ENCODE results near the gene THOC1.

THOC1 gene

DNA sequence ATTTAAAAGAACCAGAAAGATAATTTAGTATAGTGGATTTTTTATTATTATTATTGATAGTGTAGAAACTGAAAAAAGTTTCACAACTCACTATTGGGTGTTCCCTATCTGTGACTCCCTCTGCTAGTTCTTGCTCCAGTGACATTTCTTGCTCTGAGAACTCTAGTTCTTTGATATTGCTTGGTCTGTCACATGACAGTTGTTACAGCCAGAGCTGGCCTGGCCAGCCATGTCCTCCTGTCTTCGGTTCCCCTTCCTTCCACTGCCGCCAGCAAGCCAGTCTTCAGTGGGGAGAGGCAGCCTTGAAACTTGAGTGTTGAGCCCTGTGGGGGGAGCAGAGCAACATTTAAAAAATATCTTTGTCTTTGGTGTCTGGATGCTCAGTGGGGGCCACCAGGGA, 7.6 kb upstream of the THOC1 start:
- DNase-seq: no peak

DNA sequence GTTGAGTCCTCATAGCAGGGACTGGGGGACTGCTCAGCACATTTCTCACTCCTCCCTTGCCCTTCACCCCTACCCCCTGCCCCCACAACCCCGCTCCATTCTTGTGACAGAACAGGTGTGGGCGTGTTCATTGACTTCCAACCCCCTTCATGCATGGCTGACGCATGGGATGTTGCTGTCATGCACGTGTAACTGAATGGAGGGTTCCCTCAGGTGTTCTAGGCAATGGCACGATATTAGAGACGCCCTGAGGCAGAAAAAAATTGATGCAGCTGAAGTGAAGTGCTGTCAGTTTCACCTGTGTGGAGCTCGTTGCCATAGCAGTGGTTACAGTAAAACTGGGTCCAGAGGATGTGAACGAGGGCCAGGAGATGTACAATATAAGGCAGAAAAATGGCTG, 6.5 kb upstream of the THOC1 start:
- DNase-seq: no peak

DNA sequence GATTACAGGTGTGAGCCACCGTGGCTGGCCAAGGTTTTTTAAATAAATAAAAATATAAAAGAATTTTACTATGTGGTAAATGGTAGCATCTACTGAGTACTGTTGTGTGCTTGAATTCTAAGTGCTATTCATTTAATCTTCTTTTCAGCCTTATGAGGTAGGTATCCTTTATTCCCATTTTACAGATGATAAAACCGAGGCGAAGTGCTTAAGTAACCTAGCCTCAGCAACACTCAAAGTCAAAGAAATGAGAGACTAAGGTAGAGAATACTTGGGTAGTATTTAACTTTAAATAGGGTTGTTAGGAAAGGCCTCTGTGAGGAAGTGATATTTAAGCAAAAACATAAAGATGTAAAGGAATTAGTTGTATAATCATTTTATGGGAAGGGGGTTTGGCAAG, 5.7 kb upstream of the THOC1 start:
- DNase-seq: no peak

DNA sequence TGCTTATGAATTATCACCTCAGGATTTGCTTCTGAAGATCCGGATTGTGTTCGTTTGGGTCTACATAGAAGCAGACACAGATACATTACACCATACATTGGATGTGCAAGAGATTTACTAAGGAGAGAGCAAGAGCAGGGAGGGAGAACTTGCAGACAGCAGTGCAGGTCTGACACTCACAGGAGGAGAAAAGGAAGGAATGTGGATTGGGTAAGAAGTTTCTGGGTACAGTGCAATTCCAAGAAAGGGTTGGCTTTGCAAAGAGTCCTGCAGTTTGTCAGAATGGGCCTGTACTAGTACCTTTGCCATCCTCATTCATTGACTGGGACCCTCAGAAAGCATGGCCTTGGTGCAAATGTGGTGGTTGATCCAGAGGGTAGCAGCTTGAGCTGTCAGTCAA, 4.8 kb upstream of the THOC1 start:
- DNase-seq: no peak

DNA sequence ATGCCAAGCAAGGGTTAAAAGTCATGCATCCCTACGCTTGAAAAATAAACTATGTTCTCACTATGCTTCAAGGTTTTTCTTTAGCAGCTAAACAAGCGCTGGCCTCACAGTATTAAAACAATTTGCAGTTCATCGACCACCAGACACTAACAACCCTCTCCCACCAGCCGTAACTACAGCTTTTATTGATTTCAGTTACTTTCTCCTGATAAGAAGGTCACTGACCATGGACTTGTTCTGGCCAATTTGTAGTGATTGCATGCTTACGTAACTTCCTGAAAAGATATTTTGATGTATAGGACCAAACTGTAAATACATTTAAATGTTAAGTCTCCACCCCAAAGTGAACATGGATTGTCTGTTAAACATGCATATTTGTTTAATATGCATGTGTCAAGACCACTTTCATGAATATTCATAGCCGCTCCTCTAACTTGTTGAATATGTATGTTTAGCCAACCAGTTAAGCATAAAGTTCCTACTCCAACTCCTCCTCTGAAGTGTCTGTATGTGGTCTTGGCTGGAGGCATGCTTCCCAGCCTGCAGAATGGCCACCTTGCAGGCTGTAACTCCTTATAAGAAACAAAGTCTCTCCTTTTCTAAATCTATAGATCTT, 1.7 kb upstream of the THOC1 start:
- no peak for DNase-seq

DNA sequence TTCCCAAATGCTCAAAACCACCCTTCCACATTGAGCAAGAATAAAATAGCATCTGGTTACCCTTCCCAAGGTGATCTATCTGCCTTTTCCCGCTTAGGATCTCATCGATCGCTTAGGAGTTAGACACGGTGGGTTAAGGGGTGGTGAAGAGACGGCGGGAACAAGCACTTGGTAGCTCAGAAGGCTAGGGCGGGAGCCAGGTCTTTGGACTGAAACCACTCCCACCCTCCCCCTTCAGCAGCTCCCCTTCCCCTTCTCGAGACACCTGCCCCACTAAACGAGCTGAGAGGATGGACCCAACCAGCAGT, 513 bp downstream of the THOC1 start:
- no peak for DNase-seq

DNA sequence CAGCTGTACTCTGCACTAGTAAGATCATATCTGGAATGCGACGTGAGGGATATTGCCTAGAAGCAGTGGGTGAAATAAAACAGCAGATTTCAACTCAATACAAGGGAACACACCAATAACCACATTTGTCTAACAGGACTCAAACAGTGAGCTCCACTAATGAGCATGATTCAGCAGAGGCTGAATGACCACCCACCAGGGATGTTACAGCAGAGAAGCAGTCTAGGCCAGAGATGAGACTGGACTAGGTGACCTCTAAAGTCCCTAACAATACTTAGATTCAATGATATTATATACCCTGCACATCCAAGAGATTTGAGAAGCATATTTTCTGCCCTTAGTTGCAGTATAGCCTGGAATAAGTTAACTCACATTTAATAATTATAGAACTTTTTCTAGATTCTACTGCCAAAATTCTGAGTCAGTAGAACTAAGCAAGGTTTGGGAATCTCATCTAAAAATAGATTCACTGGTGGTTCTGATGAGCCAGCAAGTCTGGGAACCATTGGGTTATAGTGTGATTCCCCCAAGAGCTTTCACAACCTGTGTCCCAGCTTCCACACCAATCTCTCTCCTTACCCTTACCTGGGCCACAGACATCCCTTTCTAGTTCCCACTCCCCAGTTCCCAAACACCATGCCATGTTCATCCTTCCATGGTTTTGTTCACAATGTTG, 6.3 kb downstream of the THOC1 start:
- no peak for DNase-seq

DNA sequence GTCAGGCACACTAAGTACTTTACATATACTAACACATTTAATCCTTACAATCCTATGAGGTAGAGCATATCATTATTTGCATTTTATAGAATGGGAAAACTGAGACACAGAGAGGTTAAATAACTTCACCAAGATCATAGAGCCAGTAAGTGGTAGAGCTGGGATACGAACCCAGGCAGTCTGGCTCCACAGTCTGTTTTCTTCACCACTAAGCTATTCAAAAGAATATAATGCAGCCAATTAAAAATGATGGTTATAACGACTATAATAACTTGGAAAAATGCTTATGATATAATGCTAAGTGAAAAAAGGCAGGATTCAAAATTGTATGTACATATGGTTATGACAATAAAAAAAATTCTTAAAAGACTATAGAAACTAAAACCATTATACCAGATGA, 7.3 kb downstream of the THOC1 start:
- DNase-seq: no peak

DNA sequence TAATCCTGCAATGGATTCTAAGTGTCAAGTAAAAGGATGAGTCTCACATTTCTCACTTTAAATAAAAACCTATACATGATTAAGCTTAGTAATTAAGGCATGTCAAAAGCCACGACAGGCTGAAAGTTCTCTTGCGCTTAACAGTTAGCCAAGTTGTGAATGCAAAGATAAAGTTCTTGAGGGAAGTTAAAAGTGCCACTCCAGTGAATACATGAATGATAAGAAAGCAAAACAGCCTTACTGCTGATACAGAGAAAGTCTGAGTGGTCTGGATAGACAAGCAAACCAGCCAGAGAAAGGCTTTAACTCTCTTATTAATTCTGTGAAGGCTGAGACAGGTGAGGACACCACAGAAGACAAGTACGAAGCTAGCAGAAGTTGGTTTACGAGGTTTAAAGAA, 12.7 kb downstream of the THOC1 start:
- no peak for DNase-seq

DNA sequence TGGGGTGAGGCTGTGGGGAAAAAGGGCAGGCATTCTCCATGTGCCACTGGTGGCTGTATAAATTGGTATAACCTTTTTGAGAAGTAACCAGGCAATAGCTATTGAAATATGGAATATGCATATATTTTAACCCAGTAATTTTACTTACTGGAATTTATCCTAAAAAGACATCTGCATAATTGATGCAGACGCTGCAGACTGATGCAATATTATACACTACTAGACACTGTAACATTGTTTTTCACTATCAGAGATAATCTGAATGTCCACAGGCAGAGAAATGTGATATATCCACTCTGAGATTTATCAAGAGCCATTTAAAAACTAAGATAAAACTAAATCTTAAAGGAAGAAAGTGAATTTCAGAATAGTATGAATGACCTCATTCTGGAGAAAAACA, 14.7 kb downstream of the THOC1 start:
- no peak for DNase-seq

DNA sequence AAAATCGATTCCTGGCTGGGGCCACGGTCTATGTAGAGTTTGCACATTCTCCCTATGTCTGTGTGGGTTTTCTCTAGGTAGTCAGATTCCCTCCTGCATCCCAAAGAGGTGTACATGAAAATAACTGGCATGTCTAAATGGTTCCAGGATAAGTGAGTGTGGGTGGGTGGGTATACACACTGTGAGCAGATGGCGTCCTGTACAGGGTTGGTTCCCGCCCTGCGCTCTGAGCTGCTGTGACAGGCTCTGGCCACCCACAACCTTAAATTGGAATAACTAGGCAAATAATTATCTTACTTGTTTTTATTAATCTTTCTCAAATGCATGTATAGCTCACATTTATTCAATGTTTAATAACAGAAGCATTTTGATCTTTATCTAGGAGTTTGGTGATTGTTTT, 16.3 kb downstream of the THOC1 start:
- DNase-seq: no peak

DNA sequence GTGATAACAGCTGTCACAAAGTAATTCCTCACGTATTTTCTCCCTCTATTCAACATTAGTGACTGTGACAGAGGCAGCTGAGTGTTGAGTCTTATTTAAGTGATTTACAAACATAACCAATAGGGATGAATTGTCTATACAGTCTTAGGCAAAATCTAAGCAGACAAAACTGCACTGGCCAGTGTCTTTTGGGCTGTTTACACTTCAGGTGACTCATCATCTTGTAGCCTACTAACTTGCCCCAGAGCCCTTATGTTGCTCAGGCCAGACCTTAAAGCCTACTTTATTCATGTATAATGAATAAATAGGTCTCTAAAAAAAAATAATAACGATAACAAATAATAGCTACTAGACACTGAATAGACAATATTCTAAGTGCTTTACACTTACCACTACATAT, 17.2 kb downstream of the THOC1 start:
- DNase-seq: no peak

DNA sequence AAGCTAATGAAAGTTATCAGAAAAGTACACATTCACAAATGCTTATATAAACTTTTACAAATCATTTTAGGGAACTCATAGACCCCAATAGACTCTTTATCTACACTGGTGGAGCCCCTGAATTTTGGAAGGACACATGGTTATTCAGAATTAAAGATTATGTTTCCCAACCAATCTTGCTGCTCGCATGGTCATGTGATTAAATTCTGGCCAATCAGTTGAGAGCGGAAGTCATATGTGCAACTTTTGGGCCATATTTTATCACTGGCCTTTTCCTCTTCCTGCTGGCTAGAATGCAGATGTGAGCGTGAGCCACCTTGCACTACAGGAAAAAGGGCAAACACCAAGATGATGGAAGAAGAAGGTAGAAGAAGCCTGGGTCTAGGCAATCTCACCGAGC, 19.8 kb downstream of the THOC1 start:
- DNase-seq: no peak

DNA sequence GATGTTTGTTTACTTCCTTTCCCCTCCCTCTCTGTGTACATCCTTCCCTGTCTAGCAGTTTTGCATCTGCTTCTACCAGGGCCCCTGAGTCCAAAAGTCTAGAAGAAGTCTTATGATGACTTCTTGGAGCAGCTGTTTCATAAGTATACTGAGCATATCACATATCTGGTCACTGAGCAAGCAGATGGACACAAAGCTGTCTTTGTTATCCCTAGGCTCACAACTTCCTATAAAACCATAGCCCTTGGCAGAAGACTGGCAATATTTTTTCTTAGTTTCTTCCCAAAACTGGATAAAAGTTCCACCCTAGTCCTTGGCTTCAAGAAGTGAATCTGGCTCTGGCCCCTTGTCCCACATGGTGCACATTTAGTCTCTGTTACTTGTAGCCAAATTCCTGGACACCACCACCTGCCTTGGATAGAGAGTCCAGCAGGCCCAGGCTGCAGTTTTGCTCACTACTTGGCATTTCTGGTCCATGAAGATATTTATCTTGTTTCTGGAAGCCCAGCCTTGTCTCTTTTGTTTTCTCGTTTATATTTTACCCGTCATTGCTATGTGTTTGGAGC, 22.5 kb downstream of the THOC1 start:
- DNase-seq: no peak

DNA sequence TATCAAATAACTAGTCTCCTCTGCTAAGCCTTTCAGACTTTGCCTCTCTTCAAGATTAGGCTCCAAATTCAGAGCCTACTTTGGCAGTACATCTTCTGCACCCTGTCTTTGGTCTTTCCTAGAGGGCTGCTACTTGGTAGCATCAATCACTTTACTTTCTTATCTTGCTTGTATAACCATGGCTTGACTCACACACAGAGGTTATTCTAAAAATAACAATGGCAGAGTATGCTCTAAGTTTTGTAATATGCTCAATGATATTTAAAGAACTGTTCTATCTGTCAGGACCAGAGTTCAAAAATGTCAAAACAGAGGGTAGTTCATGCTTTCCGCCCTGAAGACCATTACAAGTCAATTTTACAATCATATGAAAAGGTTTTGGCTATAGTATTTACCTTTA, 27.7 kb downstream of the THOC1 start:
- no peak for DNase-seq

DNA sequence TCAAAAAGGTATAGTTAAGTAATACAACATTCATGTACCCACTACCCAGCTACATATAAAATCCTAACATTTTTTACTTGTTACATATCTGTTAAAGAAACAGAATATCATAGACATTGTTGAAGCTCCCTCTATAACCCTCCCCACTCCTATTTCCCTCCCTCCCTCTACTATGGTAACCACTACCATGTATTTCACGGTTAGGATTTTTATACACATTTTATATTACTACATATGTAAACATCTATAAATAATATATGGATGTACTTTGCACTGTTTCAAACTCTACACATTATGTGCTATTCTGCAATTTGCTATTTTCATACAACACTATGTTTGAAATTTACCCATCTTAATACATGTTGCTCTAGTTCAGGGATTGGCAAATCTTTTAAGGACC, 36.3 kb downstream of the THOC1 start:
- no peak for DNase-seq

DNA sequence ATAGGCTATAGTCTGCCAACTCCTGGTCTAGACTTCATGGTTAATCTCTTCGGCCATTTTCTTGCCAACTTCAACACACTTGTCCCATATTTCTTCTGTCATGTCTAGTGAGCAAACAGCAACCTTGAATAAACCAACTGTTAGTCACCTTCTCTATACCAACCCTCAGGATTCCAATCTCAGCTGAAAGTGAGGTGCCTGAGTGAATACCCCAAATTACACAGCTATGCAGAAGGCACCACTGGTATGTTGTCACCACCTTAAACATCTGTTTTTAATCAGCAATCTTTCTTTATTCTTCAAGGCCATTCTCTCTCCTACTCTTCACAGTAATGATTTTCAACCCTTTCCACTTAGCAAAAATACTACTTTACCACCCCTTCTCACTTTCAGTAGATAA, 39.3 kb downstream of the THOC1 start:
- DNase-seq: peak; percentile 55

DNA sequence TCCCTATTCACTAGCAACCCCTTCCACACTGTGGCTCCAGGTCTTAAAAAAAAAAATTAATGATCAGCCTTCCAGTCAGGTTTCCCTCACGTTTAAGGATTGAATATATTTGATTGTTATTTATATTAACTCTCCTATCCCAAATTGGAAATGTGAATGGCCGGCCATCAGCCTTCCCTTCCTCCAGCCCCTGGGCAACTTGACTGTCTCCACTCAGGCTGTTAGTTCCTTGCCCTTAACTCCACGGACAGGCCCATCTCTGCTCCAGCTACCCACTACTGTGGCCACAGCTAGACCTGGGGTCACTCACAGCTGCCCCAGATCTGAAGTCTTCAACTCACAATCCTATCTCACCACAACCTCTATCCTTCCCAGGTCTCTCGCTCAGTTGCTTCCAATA, 39.9 kb downstream of the THOC1 start:
- DNase-seq: no peak

DNA sequence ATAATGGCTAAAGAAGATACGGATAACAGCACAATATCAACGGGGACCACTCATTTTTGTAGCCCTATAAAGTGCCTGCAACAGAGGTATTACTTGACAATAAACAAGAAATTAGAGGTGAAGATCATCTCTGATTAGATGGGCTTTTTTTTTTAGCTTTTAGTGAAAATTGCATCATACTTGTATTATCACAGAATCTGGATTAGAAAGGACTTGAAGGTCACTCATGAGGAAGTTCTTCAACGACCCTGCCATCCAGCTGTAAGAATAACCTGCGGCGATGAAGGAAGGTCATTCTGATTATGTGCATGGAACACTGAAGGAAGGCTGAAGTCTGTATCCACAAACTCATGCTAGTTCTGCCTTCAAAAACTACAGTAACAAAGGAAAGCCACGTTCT, 40.5 kb downstream of the THOC1 start:
- DNase-seq: no peak

DNA sequence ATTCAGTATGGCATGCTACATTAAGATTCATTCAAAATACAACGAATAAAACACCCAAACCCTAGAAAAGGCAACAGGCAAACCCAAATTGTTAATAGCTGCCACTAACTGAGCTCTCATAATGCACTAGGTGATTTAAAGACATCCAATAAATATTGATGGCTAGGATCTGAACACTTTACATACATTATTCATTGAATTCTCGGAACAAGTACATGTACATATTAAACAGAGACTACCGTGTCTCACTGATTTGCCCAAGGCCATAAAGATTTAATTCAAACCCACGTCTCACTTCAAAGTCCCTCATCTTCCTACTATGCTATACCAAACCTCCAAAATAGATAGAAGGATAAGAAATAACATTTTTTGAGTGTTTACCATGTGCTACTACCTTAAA, 42.1 kb downstream of the THOC1 start:
- no peak for DNase-seq

DNA sequence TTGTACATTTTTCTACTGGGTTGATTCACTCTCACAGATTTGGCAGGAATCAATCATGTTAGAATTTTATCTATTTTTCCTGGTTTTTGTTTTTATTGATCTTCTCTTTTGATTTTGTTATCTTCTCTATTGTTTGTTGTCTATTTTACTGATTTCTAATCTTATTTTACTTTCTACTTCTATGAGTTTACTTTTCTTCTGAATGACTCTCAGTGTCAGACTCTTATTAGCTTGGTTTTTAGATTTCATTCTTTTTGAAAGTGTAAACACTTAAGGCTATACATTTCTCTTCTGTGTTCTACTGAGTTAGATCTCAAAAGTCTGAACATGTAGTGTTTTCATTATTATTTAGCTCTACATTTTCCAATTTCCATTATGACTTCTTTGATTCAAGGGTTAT, 47.1 kb downstream of the THOC1 start:
- DNase-seq: no peak

DNA sequence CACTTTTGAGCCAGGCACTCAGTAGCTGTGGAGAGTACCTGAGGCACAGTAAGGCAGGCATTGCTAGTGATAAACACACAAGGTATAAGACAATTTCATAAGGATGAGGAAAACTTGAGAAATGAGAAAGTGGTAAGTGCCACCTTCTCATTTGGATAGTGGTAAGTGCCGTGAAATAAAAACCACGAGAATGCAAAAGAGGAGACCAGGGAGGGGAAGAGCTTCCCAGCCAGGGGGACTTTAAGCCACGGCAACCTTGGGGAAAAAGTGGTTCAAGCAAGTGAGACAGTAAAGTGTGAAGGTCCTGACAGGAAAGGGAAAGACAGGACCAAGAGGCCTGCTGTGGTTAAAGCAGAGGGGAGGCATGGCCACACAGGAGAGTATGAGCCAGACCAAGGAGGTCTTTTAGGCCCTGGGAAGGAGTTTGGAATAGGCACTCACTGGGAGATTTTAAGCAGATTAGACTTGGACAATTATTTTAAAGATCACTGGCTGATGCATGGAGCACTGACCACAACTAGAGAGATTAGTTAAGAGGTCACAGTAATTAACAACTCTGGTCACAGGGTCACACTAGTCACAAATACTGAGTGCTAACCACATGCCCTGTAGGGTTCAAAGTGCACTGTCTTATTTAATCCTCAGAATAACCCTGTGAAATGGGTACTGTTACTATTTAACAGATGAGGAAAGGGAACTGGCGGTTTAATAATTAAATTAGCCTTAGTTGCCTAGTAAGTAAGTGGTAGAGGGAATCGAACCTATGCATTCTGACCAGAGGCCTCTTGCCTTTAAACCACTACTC, 50.1 kb downstream of the THOC1 start:
- no peak for DNase-seq

DNA sequence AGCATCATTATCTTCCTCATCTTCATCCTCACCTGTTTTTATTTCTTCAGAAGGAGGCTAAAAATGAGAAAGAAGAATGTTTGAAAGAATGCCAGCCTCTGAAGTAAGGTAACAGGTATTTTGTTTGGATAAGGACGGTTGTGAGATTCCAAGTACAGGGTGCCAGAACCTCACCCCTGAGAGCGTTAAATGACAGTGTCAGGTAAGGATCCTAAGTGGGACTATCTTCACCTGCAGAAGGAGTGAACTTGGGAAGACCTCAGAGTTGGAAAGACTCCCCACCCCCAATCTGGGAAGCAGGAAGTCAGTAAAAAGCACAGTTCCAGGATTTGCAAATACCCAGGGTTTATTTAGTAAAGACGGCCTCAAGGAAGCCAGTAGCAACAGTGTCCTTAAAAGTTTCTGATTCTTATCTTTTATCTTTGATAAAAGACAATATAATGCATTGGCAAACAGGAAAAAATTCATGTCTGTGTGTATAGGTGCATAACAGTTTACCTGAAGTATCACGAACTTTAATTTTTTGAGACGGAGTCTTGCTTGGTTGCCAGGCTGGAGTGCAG, 52.3 kb downstream of the THOC1 start:
- no peak for DNase-seq

DNA sequence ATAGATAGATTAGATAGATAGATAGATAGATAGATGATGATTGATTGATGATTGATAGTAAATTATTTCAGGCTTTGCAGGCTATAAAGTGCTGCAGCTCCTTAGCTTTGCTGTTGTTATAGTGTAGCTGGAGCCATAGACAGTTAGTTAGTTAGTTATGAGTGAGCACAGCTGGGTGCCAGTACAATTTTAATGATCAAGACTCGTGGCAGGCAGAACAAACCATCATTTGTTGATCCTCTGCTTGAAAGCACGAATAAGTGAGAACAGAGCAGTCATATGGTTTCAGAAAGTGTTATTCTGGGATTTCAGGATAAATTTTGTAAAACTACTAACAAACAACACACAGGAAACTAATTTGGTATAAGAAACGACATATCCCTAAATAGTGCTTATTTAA, 53.9 kb downstream of the THOC1 start:
- no peak for DNase-seq

All from fibroblast of skin of abdomen (primary cell).